ENCODE data around the gene KDM5A. TPM values are rescaled to one million over a fixed set of nuclear protein-coding genes. Genes with fewer than 3 reads are reported as not detected.

KDM5A gene
- total RNA-seq, 1 experiment from 2014 or later = 56.9 TPM

- Mint-ChIP-seq H3K27me3 (ENCODE audit: low read depth) (peaks cover 16% of the 10 kb centered on the region), H3K36me3 (ENCODE audit: insufficient read depth in 1 of 3, low read depth in 3 of 3) (peaks cover 0 to 14% (median 2%) of the 10 kb centered on the region in 3 experiments; a peak in 3 of 7 replicates), H3K4me1 (peaks cover 0 to 3% of the 10 kb centered on the region in 2 experiments; a peak in 1 of 4 replicates), H3K9me3 (peaks cover 23 to 26% of the 10 kb centered on the region in 2 experiments), H3K4me3 (no peak overlapping the region), H3K27ac (no peak overlapping the region)
- no peak for TF ChIP-seq CTCF (conservative IDR thresholded peaks at IDR 0.05)
- Histone ChIP-seq H3K9me3 (ENCODE audit: control insufficient read depth, low read depth, low read length) (no peaks in the 10 kb centered on the region), H3K56ac (ENCODE audit: insufficient read length, low read depth, low read length) (no peak overlapping the region), H2AFZ (ENCODE audit: low read length) (no peak overlapping the region), H3K4ac (ENCODE audit: low read depth, low read length) (no peak overlapping the region), H3K23ac (ENCODE audit: insufficient read length, low read depth, low read length) (no peak overlapping the region), H2BK12ac (ENCODE audit: insufficient read length, low read depth, low read length) (no peak overlapping the region), H3K14ac (ENCODE audit: insufficient read depth, low read length) (no peak overlapping the region), H2BK120ac (ENCODE audit: low read depth, low read length, poor library complexity, severe bottlenecking) (no peak overlapping the region), H2BK5ac (ENCODE audit: insufficient read length, low read length) (no peak overlapping the region), H4K20me1 (ENCODE audit: control insufficient read depth, insufficient read depth, insufficient read length) (no peaks in the 10 kb centered on the region), H2BK20ac (ENCODE audit: low read depth, low read length, poor library complexity, severe bottlenecking) (no peak overlapping the region), H3T11ph (ENCODE audit: low read length) (no peak overlapping the region), H4K5ac (ENCODE audit: insufficient read length, low read depth, low read length) (no peak overlapping the region), H4K91ac (ENCODE audit: insufficient read length, low read depth, low read length) (no peak overlapping the region), H3K79me1 (ENCODE audit: insufficient read depth, low read depth, low read length, poor library complexity, severe bottlenecking) (no peaks in the 10 kb centered on the region), H2AK5ac (ENCODE audit: insufficient read length, low read length) (no peak overlapping the region), H3K18ac (ENCODE audit: insufficient read length, low read depth, low read length) (no peak overlapping the region), H3K23me2 (ENCODE audit: insufficient read length, low read depth, low read length, poor library complexity, severe bottlenecking) (no peaks in the 10 kb centered on the region), H3K79me2 (ENCODE audit: insufficient read depth, low read length) (no peaks in the 10 kb centered on the region), H4K8ac (replicated peaks; ENCODE audit: insufficient read length, low read depth, low read length) (no peak overlapping the region), H2BK15ac (ENCODE audit: low read depth, low read length) (no peak overlapping the region), H3K27ac (ENCODE audit: insufficient read length, low read depth, low read length) (no peak overlapping the region), H3K4me2 (ENCODE audit: insufficient read depth, insufficient read length, low read length) (no peak overlapping the region), H3K4me1 (ENCODE audit: insufficient read depth, low read length) (no peaks in the 10 kb centered on the region), H3K27me3 (ENCODE audit: insufficient read depth, low read length) (no peaks in the 10 kb centered on the region), H3K9ac (ENCODE audit: extremely low read depth, insufficient read length, low read length) (no peak overlapping the region)
- DNase-seq = no peak
- WGBS (ENCODE audit: extremely low coverage, insufficient read length, low lambda C conversion rate) = no CpG with 5 or more reads among the region's 4 CpGs
These were observed 145.7 kb downstream of the KDM5A start for GRCh38 chr12:243381-243780.

Measured in H9 (cell line).